H9 (cell line): ENCODE data around the gene ZNF385B. TPM values are rescaled to one million over a fixed set of nuclear protein-coding genes. Genes with fewer than 3 reads are reported as not detected.

Experiments used
- DNase-seq: peaks from one replicate; pipeline ENCODE4 v3.0.0-alpha.2; 2017
- H2AFZ ChIP-seq: one replicate; pipeline ENCODE4 v1.6.1; 2013; ENCODE audit warnings: mild to moderate bottlenecking, low read length, control low read depth, moderate library complexity
- H2AK5ac ChIP-seq: 2 replicates; pipeline ENCODE4 v1.6.1; 2013; ENCODE audit warnings: low read length, control low read depth, mixed read lengths; ENCODE audit not compliant: insufficient read length
- H2BK120ac ChIP-seq: one replicate; pipeline ENCODE4 v1.6.1; 2013; ENCODE audit warnings: low read depth, mild to moderate bottlenecking, low read length, control low read depth, inconsistent platforms; ENCODE audit not compliant: poor library complexity, severe bottlenecking
- H2BK12ac ChIP-seq: 2 replicates; pipeline ENCODE4 v1.6.1; 2013; ENCODE audit warnings: low read length, control low read depth, mixed read lengths, low read depth; ENCODE audit not compliant: insufficient read length
- H2BK15ac ChIP-seq: 2 replicates; pipeline ENCODE4 v1.6.1; 2013; ENCODE audit warnings: low read depth, low read length, control low read depth
- H2BK20ac ChIP-seq: one replicate; pipeline ENCODE4 v1.6.1; 2013; ENCODE audit warnings: low read depth, mild to moderate bottlenecking, low read length, control low read depth, inconsistent platforms; ENCODE audit not compliant: poor library complexity, severe bottlenecking
- H2BK5ac ChIP-seq: 2 replicates; pipeline ENCODE4 v1.6.1; 2013; ENCODE audit warnings: low read length, control low read depth, mixed read lengths; ENCODE audit not compliant: insufficient read length
- H3K14ac ChIP-seq: 2 replicates; pipeline ENCODE4 v1.6.1; 2013; ENCODE audit warnings: low read length, control low read depth; ENCODE audit not compliant: insufficient read depth
- H3K18ac ChIP-seq: 2 replicates; pipeline ENCODE4 v1.6.1; 2013; ENCODE audit warnings: low read depth, mild to moderate bottlenecking, mixed read lengths, low read length, control low read depth; ENCODE audit not compliant: insufficient read length
- H3K23ac ChIP-seq: 2 replicates; pipeline ENCODE4 v1.6.1; 2013; ENCODE audit warnings: low read length, control low read depth, mixed read lengths, low read depth; ENCODE audit not compliant: insufficient read length
- H3K23me2 ChIP-seq: 2 replicates; pipeline ENCODE4 v1.6.1; 2013; ENCODE audit warnings: low read depth, mild to moderate bottlenecking, mixed read lengths, low read length, control low read depth; ENCODE audit not compliant: insufficient read length, poor library complexity, severe bottlenecking
- H3K27ac ChIP-seq: 2 replicates; pipeline ENCODE4 v1.5.1; 2013; ENCODE audit warnings: low read length, control low read depth, mixed read lengths, low read depth; ENCODE audit not compliant: insufficient read length
- H3K27me3 ChIP-seq: 2 replicates; pipeline ENCODE4 v1.6.1; 2013; ENCODE audit warnings: low read length, control low read depth, inconsistent platforms; ENCODE audit not compliant: insufficient read depth
- H3K4ac ChIP-seq: 2 replicates; pipeline ENCODE4 v1.6.1; 2013; ENCODE audit warnings: low read depth, mild to moderate bottlenecking, control low read depth, inconsistent platforms, low read length, moderate library complexity
- H3K4me1 ChIP-seq: 2 replicates; pipeline ENCODE4 v1.6.1; 2013; ENCODE audit warnings: low read length, control low read depth, inconsistent platforms; ENCODE audit not compliant: insufficient read depth
- H3K4me2 ChIP-seq: 2 replicates; pipeline ENCODE4 v1.6.1; 2013; ENCODE audit warnings: low read length, control low read depth, mixed read lengths; ENCODE audit not compliant: insufficient read length, insufficient read depth
- H3K56ac ChIP-seq: 2 replicates; pipeline ENCODE4 v1.6.1; 2013; ENCODE audit warnings: low read depth, mild to moderate bottlenecking, mixed read lengths, low read length, control low read depth; ENCODE audit not compliant: insufficient read length
- H3K79me1 ChIP-seq: 2 replicates; pipeline ENCODE4 v1.6.1; 2013; ENCODE audit warnings: low read depth, mild to moderate bottlenecking, moderate library complexity, low read length, control low read depth, inconsistent platforms; ENCODE audit not compliant: insufficient read depth, poor library complexity, severe bottlenecking
- H3K79me2 ChIP-seq: 2 replicates; pipeline ENCODE4 v1.6.1; 2013; ENCODE audit warnings: low read length, control low read depth, inconsistent platforms; ENCODE audit not compliant: insufficient read depth
- H3K9ac ChIP-seq: 2 replicates; pipeline ENCODE4 v1.6.1; 2013; ENCODE audit warnings: low read length, control low read depth, mixed read lengths; ENCODE audit not compliant: insufficient read length; ENCODE audit errors: extremely low read depth
- H3K9me3 ChIP-seq: one replicate; pipeline ENCODE4 v1.6.1; 2013; ENCODE audit warnings: low read depth, low read length, inconsistent platforms; ENCODE audit not compliant: control insufficient read depth
- H3T11ph ChIP-seq: one replicate; pipeline ENCODE4 v1.6.1; 2013; ENCODE audit warnings: mild to moderate bottlenecking, low read length, control low read depth, inconsistent platforms
- H4K20me1 ChIP-seq: one replicate; pipeline ENCODE4 v1.6.1; 2013; ENCODE audit not compliant: control insufficient read depth, insufficient read length, insufficient read depth
- H4K5ac ChIP-seq: 2 replicates; pipeline ENCODE4 v1.6.1; 2013; ENCODE audit warnings: low read depth, mild to moderate bottlenecking, mixed read lengths, low read length, control low read depth; ENCODE audit not compliant: insufficient read length
- H4K8ac ChIP-seq: replicated peaks from 2 replicates; pipeline ENCODE4 v1.6.1; 2013; ENCODE audit warnings: low read length, control low read depth, mixed read lengths, low read depth; ENCODE audit not compliant: insufficient read length
- H4K91ac ChIP-seq: 2 replicates; pipeline ENCODE4 v1.6.1; 2013; ENCODE audit warnings: low read depth, mild to moderate bottlenecking, moderate library complexity, mixed read lengths, low read length, control low read depth; ENCODE audit not compliant: insufficient read length
- H3K27ac Mint-ChIP-seq, 3 experiments: 2 replicates in 2 of 3; 3 replicates in 1 of 3; pipeline ENCODE4 v1.8.0; 2020 to 2021; ENCODE audit warnings: mixed read lengths in 3 of 3, mild to moderate bottlenecking in 1 of 3, moderate library complexity in 1 of 3
- H3K27me3 Mint-ChIP-seq: 2 replicates; pipeline ENCODE4 v1.8.0; 2021; ENCODE audit warnings: low read depth, mild to moderate bottlenecking, moderate library complexity, mixed read lengths
- H3K36me3 Mint-ChIP-seq, 3 experiments: 2 replicates in 2 of 3; 3 replicates in 1 of 3; pipeline ENCODE4 v1.8.0; 2020 to 2021; ENCODE audit warnings: low read depth in 3 of 3, mixed read lengths in 3 of 3; ENCODE audit not compliant: insufficient read depth in 1 of 3
- H3K4me1 Mint-ChIP-seq, 2 experiments: 2 replicates each; pipeline ENCODE4 v1.8.0; 2020; ENCODE audit warnings: mixed read lengths in 2 of 2
- H3K4me3 Mint-ChIP-seq, 2 experiments: 2 replicates in 1 of 2; 3 replicates in 1 of 2; pipeline ENCODE4 v1.8.0; 2020 to 2021; ENCODE audit warnings: mild to moderate bottlenecking in 2 of 2, mixed read lengths in 2 of 2, moderate library complexity in 1 of 2
- H3K9me3 Mint-ChIP-seq, 2 experiments: 2 replicates in 1 of 2; 3 replicates in 1 of 2; pipeline ENCODE4 v1.8.0; 2020; ENCODE audit warnings: mild to moderate bottlenecking in 2 of 2, mixed read lengths in 2 of 2, moderate library complexity in 1 of 2
- CTCF ChIP-seq: fragments of 200-600 bp; sonication (generic); conservative IDR thresholded peaks from 3 replicates; pipeline ENCODE4 v1.8.0; 2021; ENCODE audit warnings: antibody characterized with exemption, mild to moderate bottlenecking
- WGBS: extraction: QIAGEN DNeasy Blood & Tissue Kit; methylation state at CpG from one replicate; pipeline ENCODE4 v1.1.7; 2013; ENCODE audit warnings: missing lambda C conversion rate, low lambda C conversion rate, mixed read lengths; ENCODE audit not compliant: insufficient read length; ENCODE audit errors: extremely low coverage; 5-methylcytosine and 5-hydroxymethylcytosine counted together
- total RNA-seq: library from RNA; stranded (reverse); gene quantifications from 2 replicates; pipeline ENCODE4 v1.2.1, GENCODE V29; 2021

The ZNF385B gene
- total RNA-seq, 1 experiment from 2014 or later: 2.1 TPM

- no peak overlapping the region for H3K14ac ChIP-seq
- no peak overlapping the region for H4K8ac ChIP-seq
- H2BK20ac ChIP-seq: no peak overlapping the region
- DNase-seq: no peak
- H2AK5ac ChIP-seq: no peak overlapping the region
- no peaks in the 10 kb centered on the region; the same call in 1 of the 2 replicates for H3K4me1 ChIP-seq
- no peak overlapping the region for H4K91ac ChIP-seq
- no peaks in the 10 kb centered on the region for H3K9me3 ChIP-seq
- H2BK120ac ChIP-seq: no peak overlapping the region
- H3K23ac ChIP-seq: no peak overlapping the region
- no peak for TF ChIP-seq CTCF
- no peaks in the 10 kb centered on the region for H3K79me1 ChIP-seq
- no peak overlapping the region for H2BK15ac ChIP-seq
- no peak overlapping the region for H3K4me2 ChIP-seq
- no peak overlapping the region for H3K56ac ChIP-seq
- H2BK12ac ChIP-seq: no peak overlapping the region
- no peaks in the 10 kb centered on the region for H3K27me3 Mint-ChIP-seq
- no peak overlapping the region for H4K5ac ChIP-seq
- no CpG with 5 or more reads among the region's 2 CpGs for WGBS
- no peaks in the 10 kb centered on the region for H3K36me3 Mint-ChIP-seq
- H2AFZ ChIP-seq: no peak overlapping the region
- no peaks in the 10 kb centered on the region for H3K79me2 ChIP-seq
- H3K4ac ChIP-seq: no peak overlapping the region
- no peak overlapping the region for H2BK5ac ChIP-seq
- H3K4me3 Mint-ChIP-seq: no peak overlapping the region
- H3K9me3 Mint-ChIP-seq: no peaks in the 10 kb centered on the region
- peaks cover 11 to 14% of the 10 kb centered on the region in 2 experiments for H3K4me1 Mint-ChIP-seq
- no peak overlapping the region for H3K27ac Mint-ChIP-seq
- no peaks in the 10 kb centered on the region for H3K23me2 ChIP-seq
- H3K27me3 ChIP-seq: no peaks in the 10 kb centered on the region
- no peaks in the 10 kb centered on the region for H4K20me1 ChIP-seq
- no peak overlapping the region for H3K27ac ChIP-seq
- no peak overlapping the region for H3K9ac ChIP-seq
- H3T11ph ChIP-seq: no peak overlapping the region
- no peak overlapping the region for H3K18ac ChIP-seq
Observed at GRCh38 chr2:179605341-179605740, 256.1 kb downstream of the ZNF385B start.
